ENCODE data around the gene KIAA1210.

KIAA1210 gene

GRCh38 chrX:119105826-119106225, 21.8 kb downstream of the KIAA1210 start:
- peak; percentile 16 for DNase-seq (ENCODE audit: low read depth, low spot score)
- no peak overlapping the region for H3K4me3 ChIP-seq (ENCODE audit: low read depth, low read length)
- in situ Hi-C loops (cut with HindIII; ENCODE audit: low sequenced_read_pairs): no loop called here
- no peak for TF ChIP-seq CTCF (IDR thresholded peaks at IDR 0.05; ENCODE audit: low read depth, low read length)

GRCh38 chrX:119101168-119101567, 26.4 kb downstream of the KIAA1210 start:
- in situ Hi-C loops (cut with HindIII; ENCODE audit: low sequenced_read_pairs): no loop called here
- H3K4me3 ChIP-seq (ENCODE audit: low read depth, low read length): no peak overlapping the region
- no peak for DNase-seq (ENCODE audit: low read depth, low spot score)
- no peak for TF ChIP-seq CTCF (IDR thresholded peaks at IDR 0.05; ENCODE audit: low read depth, low read length)

- no peak overlapping the region for H3K4me3 ChIP-seq (ENCODE audit: low read depth, low read length)
- DNase-seq (ENCODE audit: low read depth, low spot score): no peak
- in situ Hi-C loops (cut with HindIII; ENCODE audit: low sequenced_read_pairs): no loop called here
- no peak for TF ChIP-seq CTCF (IDR thresholded peaks at IDR 0.05; ENCODE audit: low read depth, low read length)
Observed at GRCh38 chrX:119095936-119096335, 31.7 kb downstream of the KIAA1210 start.

- no peak for DNase-seq (ENCODE audit: low read depth, low spot score)
Observed at GRCh38 chrX:119094819-119095218, 32.8 kb downstream of the KIAA1210 start.

GRCh38 chrX:119093991-119094735, 33.4 kb downstream of the KIAA1210 start:
- H3K4me3 ChIP-seq (ENCODE audit: low read depth, low read length): no peak overlapping the region
- in situ Hi-C loops (cut with HindIII; ENCODE audit: low sequenced_read_pairs): no loop called here
- TF ChIP-seq CTCF (IDR thresholded peaks at IDR 0.05; ENCODE audit: low read depth, low read length): no peak
- peak; percentile 3 for DNase-seq (ENCODE audit: low read depth, low spot score)

More at GRCh38 chrX:119094819-119095218, 32.8 kb downstream of the KIAA1210 start:
- no peak overlapping the region for H3K4me3 ChIP-seq (ENCODE audit: low read depth, low read length)
- TF ChIP-seq CTCF (IDR thresholded peaks at IDR 0.05; ENCODE audit: low read depth, low read length): no peak
- in situ Hi-C loops (cut with HindIII; ENCODE audit: low sequenced_read_pairs): no loop called here

- in situ Hi-C loops (cut with HindIII; ENCODE audit: low sequenced_read_pairs): no loop called here
- H3K4me3 ChIP-seq (ENCODE audit: low read depth, low read length): no peak overlapping the region
- DNase-seq (ENCODE audit: low read depth, low spot score): no peak
- TF ChIP-seq CTCF (IDR thresholded peaks at IDR 0.05; ENCODE audit: low read depth, low read length): no peak
Observed at GRCh38 chrX:119090627-119091026, 37.0 kb downstream of the KIAA1210 start.

All from astrocyte of the spinal cord (primary cell).